OCI-LY7 (cell line): Measurements from ENCODE around the gene MCAT.

Experiments
- CTCF ChIP-seq: fragments of 200-600 bp; sonication (generic); conservative IDR thresholded peaks from 2 replicates; pipeline ENCODE4 v1.5.1; 2014; ENCODE audit warnings: mild to moderate bottlenecking, antibody characterized with exemption, low read length, moderate library complexity, mixed read lengths
- EZH2phosphoT487 ChIP-seq: fragments of 200-600 bp; sonication (generic); IDR thresholded peaks from 2 replicates; pipeline ENCODE4 v1.6.1; 2018; ENCODE audit warnings: low read depth, borderline replicate concordance, mild to moderate bottlenecking, mixed run types, antibody characterized with exemption, low read length, moderate library complexity, mixed read lengths

GRCh38 chr22:43147821-43148220 lies 4.6 kb upstream of the MCAT start:
- TF ChIP-seq CTCF (no peak), EZH2phosphoT487 (no peak)
